Peyer's patch (tissue), 4 donors: ENCODE measurements around the gene TOB2. TPM values are rescaled to one million over a fixed set of nuclear protein-coding genes. Genes with fewer than 3 reads are reported as not detected.
"Not testable (repeated sequence)": the region's sequence is repeated elsewhere in the genome, so short reads cannot be mapped to it uniquely, and the experiment has no call there.

Experiments used
- DNase-seq, 3 donors: peaks; one replicate each; pipeline ENCODE4 v3.0.0-alpha.2; 2017 to 2019
- H3K27ac ChIP-seq, 4 donors: fragments of 200-600 bp; sonication (generic); one replicate each; pipeline ENCODE4 v1.5.1; 2016 to 2019
- H3K27me3 ChIP-seq, 2 donors: fragments of 200-600 bp; sonication (generic); one replicate each; pipeline ENCODE4 v1.5.1; 2019
- H3K36me3 ChIP-seq, 3 donors: fragments of 200-600 bp; sonication (generic); one replicate each; pipeline ENCODE4 v1.5.1; 2016 to 2019
- H3K4me1 ChIP-seq, 4 donors: fragments of 200-600 bp; sonication (generic); one replicate each; pipeline ENCODE4 v1.5.1; 2016 to 2019
- H3K4me3 ChIP-seq, 4 donors: fragments of 200-600 bp; sonication (generic); 1 replicate in 3 of 4; 2 replicates in 1 of 4; pipeline ENCODE4 v1.5.1; 2016 to 2019; ENCODE audit warnings: mild to moderate bottlenecking in 1 of 4
- H3K9me3 ChIP-seq, 4 donors: fragments of 200-600 bp; sonication (generic); one replicate each; pipeline ENCODE4 v1.5.1; 2016 to 2019; ENCODE audit warnings: mild to moderate bottlenecking in 1 of 4
- POLR2A ChIP-seq, 2 donors: fragments of 450-650 bp; IDR thresholded peaks; one replicate each; pipeline ENCODE4 v1.5.1; 2017; ENCODE audit warnings: antibody characterized with exemption in 2 of 2, mild to moderate bottlenecking in 2 of 2, moderate library complexity in 2 of 2
- total RNA-seq, 4 donors: library from RNA; depleted of rRNA; stranded (reverse); fragments of >200 nt; gene quantifications; one replicate each; pipeline ENCODE4 v1.1.0, GENCODE V29; 2016
- TF ChIP-seq, protein P1 (sequence below), 6 experiments: fragments of 450-650 bp in 4 of 6; fragments of 200-600 bp in 2 of 6; sonication (generic) in 1 of 6; IDR thresholded peaks; one replicate each; pipeline ENCODE4 v1.5.1; 2017 to 2019; ENCODE audit warnings: antibody characterized with exemption in 6 of 6, mild to moderate bottlenecking in 3 of 6, moderate library complexity in 1 of 6

Gene TOB2
- total RNA-seq, 4 donors from 2014 or later, result 18.2 to 78.6 (median 74.4) TPM

DNA sequence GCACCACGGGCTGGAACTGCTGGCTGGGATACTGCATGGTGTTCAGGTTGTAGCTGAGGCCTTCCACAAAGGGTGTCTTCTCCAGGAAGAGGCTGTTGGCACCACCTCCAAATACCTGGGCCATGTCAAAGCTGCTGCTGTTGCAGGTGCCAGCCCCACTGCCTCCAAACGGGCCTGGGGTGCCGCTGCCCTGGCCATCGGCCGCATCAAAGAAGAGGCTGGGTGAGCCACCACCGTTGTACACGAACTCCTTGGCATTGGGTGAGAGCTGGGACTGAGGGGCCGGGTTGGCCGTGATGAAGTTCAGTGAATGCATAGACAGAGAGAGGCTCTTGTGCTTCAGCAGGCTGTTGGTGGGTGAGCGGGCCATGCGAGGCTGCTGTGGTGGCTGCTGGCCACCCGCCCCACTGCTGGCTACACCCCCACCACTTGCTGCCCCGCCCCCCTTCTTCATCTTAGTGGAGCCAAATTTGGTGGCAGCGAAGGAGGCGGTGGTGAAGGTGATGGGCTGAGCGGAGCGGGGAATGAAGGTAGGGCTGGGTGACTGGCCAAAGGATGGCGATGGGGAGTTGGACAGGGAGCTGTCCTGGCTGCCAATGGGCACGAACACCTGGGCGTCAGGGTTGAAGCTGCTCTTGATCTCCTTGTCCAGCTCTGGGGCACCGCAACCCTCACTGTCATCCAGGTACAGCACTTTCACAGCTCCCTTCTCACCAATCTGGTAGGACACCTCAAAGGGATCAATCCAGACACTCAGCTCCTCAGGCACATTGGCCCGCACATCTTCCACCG lies 10.1 kb downstream of the TOB2 start:
- TF ChIP-seq, protein P1, sequence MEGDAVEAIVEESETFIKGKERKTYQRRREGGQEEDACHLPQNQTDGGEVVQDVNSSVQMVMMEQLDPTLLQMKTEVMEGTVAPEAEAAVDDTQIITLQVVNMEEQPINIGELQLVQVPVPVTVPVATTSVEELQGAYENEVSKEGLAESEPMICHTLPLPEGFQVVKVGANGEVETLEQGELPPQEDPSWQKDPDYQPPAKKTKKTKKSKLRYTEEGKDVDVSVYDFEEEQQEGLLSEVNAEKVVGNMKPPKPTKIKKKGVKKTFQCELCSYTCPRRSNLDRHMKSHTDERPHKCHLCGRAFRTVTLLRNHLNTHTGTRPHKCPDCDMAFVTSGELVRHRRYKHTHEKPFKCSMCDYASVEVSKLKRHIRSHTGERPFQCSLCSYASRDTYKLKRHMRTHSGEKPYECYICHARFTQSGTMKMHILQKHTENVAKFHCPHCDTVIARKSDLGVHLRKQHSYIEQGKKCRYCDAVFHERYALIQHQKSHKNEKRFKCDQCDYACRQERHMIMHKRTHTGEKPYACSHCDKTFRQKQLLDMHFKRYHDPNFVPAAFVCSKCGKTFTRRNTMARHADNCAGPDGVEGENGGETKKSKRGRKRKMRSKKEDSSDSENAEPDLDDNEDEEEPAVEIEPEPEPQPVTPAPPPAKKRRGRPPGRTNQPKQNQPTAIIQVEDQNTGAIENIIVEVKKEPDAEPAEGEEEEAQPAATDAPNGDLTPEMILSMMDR (IDR thresholded peaks at IDR 0.05), result no peak
- TF ChIP-seq POLR2A (IDR thresholded peaks at IDR 0.05), result no peak
- no peaks in the 10 kb centered on the region for H3K27me3 ChIP-seq
- no peak for DNase-seq
- peaks cover 0 to 72% (median 0%) of the 10 kb centered on the region in 3 donors for H3K36me3 ChIP-seq
- no peaks in the 10 kb centered on the region for H3K9me3 ChIP-seq
- peaks cover 0 to 25% (median 0%) of the 10 kb centered on the region in 4 donors for H3K4me1 ChIP-seq
- H3K27ac ChIP-seq, result no peak overlapping the region
- H3K4me3 ChIP-seq, result no peak overlapping the region

DNA sequence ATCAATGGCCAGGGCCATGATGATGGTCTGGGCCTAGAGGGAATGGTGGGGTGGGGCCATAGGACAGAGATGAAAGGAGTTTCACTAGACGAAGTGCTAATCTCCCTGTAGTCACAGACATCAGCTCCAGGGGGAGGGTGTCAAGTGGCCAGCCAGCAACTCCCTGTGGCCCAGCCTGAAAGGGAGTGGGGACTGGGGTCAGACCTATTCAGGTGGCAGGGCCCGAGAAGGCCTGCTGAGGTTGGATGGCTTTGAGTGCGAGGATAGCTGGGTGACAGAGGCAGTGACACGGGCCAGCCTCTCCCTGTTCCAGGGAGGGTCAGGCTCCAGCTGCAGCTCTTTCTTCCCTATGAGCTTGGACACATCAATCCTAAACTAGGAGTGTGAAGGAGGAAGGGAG lies 11.0 kb downstream of the TOB2 start:
- H3K27ac ChIP-seq, result peak overlapping the region in 1 of 4 donors; percentile 55
- H3K4me1 ChIP-seq, result peaks cover 0 to 20% (median 0%) of the 10 kb centered on the region in 4 donors
- peaks cover 0 to 65% (median 0%) of the 10 kb centered on the region in 3 donors for H3K36me3 ChIP-seq

DNA sequence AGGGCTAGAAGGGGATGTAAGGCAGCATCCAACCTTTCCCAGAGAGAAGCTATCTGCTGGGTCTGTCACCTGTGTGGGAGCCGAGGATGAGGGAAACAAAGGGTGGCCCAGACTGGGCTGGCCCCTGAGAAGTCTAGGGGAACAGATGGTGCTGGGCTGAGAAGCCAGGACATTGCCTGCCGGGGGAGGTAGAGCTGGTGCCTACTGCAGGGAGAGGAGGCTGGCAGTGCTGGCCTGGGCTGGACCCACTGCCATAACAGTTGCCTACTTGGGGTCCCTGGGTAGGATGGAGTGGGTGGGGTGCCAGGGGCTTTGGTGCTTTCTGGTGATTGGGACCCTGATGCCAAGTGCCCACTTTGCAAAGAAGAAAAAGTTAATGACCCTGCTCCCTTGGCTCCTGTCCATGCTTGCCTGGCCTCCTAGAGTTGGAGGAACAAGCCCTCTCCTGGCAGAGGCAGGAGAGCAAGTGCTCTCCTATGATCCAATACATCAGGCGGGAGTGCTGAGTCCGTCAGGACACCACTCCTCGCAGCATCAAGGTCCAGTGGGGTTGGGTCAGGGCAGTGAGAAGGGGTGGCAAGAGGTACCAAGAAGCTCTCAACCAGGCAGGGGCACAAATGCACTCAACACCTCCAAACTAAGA lies 12.1 kb downstream of the TOB2 start:
- not testable (repeated sequence) for H3K27ac ChIP-seq, H3K4me3 ChIP-seq, DNase-seq, H3K9me3 ChIP-seq, H3K27me3 ChIP-seq
- Histone ChIP-seq H3K36me3 (peaks cover 0 to 60% (median 0%) of the 10 kb centered on the region in 3 donors), H3K4me1 (peaks cover 0 to 15% (median 0%) of the 10 kb centered on the region in 4 donors)

More for the DNA sequence above, 11.0 kb downstream of the TOB2 start:
- no peak for DNase-seq
- H3K27me3 ChIP-seq, result no peaks in the 10 kb centered on the region
- TF ChIP-seq, protein P1 (IDR thresholded peaks at IDR 0.05), result no peak
- no peak for TF ChIP-seq POLR2A (IDR thresholded peaks at IDR 0.05)
- H3K4me3 ChIP-seq, result no peak overlapping the region
- no peaks in the 10 kb centered on the region for H3K9me3 ChIP-seq

DNA sequence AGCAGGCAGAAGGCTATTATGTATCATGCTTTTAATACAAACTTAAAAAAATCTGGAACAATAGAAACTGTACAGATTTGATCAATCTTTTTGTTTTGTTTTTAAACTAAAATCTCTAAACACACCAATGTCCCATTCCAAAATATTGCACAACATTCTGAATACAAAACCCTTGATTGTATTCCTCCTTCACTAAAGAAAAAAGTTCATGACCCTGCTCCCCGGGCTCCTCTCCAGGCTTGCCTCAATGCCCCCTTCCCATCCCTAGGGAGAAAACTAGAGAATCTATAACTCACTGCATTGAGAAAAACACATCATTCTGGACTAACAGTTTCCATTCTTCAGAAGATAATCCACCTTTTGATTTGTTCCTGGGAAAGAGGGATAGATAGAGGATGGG lies 13.1 kb downstream of the TOB2 start:
- not testable (repeated sequence) for H3K9me3 ChIP-seq, H3K27me3 ChIP-seq, DNase-seq, H3K27ac ChIP-seq, H3K4me3 ChIP-seq
- H3K4me1 ChIP-seq, result peaks cover 0 to 15% (median 0%) of the 10 kb centered on the region in 4 donors
- peaks cover 0 to 52% (median 0%) of the 10 kb centered on the region in 3 donors for H3K36me3 ChIP-seq

DNA sequence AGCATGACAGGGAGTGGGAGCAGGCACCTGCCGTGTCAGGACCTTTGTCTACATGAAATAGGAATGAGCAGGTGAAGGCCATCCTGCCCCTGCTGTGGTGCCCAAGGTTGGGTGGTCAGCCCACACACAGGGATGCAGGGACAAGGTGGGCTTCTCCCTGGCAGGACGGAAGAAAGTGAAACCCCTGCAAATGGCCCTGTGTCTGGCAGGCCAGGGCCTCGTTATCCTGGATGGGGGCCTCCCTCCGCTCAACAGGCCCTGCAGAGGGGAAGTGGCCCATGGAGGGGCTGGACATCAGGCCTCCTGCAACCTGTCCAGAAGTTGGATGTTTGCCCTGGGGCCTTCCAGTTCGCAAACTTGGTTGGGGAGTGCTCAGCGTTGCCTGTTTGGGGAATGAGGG lies 14.9 kb downstream of the TOB2 start:
- Histone ChIP-seq H3K36me3 (peaks cover 0 to 42% (median 0%) of the 10 kb centered on the region in 3 donors), H3K9me3 (no peaks in the 10 kb centered on the region), H3K27ac (no peak overlapping the region), H3K4me3 (no peak overlapping the region), H3K27me3 (no peaks in the 10 kb centered on the region), H3K4me1 (peaks cover 0 to 15% (median 0%) of the 10 kb centered on the region in 4 donors)
- no peak for DNase-seq
- TF ChIP-seq, protein P1 (IDR thresholded peaks at IDR 0.05), result no peak
- no peak for TF ChIP-seq POLR2A (IDR thresholded peaks at IDR 0.05)

DNA sequence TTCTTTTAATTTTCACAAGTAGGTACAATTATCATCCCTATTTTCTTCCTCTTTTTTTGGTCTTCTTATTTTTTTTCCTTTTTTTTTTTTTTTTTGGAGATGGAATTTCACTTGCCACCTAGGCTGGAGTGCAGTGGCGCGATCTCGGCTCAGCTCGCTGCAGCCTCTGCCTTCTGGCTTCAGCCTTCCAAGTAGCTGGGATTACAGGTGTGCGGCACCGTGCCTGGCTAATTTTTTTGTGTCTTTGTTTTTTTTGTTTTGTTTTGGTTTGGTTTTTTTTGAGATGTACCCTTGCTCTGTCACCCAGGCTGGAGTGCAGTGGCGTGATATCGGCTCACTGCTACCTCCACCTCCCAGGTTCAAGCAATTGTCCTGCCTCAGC lies 16.7 kb downstream of the TOB2 start:
- Histone ChIP-seq H3K4me3 (no peak overlapping the region), H3K9me3 (no peaks in the 10 kb centered on the region), H3K27ac (no peak overlapping the region), H3K36me3 (peaks cover 0 to 28% (median 0%) of the 10 kb centered on the region in 3 donors), H3K4me1 (peaks cover 0 to 6% (median 0%) of the 10 kb centered on the region in 4 donors), H3K27me3 (no peaks in the 10 kb centered on the region)
- no peak for DNase-seq
- TF ChIP-seq, protein P1 (IDR thresholded peaks at IDR 0.05), result no peak
- TF ChIP-seq POLR2A (IDR thresholded peaks at IDR 0.05), result no peak
